ENCODE data around the gene FOXP1.

GRCh38 chr3:71142441-71143161 is 440.9 kb downstream of the FOXP1 start:
- TF ChIP-seq POLR2A (IDR thresholded peaks at IDR 0.05) (no peak), CTCF (IDR thresholded peaks at IDR 0.05) (no peak)

All from uterus (tissue), 2 donors.